ENCODE measurements around the gene MAP1B.

The MAP1B gene

GRCh38 chr5:72121780-72122445 is 14.6 kb downstream of the MAP1B start:
- H3K4me3 ChIP-seq (ENCODE audit: low read length): peak overlapping the region; percentile 28; the same call in 1 of the 2 replicates
- H3K9ac ChIP-seq (ENCODE audit: low read depth, low read length): peak overlapping the region; percentile 17; the same call in 1 of the 2 replicates
- no peaks in the 10 kb centered on the region for H3K9me3 ChIP-seq (ENCODE audit: insufficient read depth, low read depth, low read length)
- no peaks in the 10 kb centered on the region for H3K27me3 ChIP-seq (ENCODE audit: insufficient read depth, low read length)
- peaks cover 45% of the 10 kb centered on the region for H3K36me3 ChIP-seq (ENCODE audit: insufficient read depth, low read depth, low read length)
- peaks cover 42% of the 10 kb centered on the region for H3K4me1 ChIP-seq (ENCODE audit: insufficient read depth, low read length)
- H3K27ac ChIP-seq (ENCODE audit: low read length): peak overlapping the region; percentile 82

GRCh38 chr5:72122602-72123001 is 15.3 kb downstream of the MAP1B start:
- Histone ChIP-seq H3K27me3 (ENCODE audit: insufficient read depth, low read length) (no peaks in the 10 kb centered on the region), H3K4me3 (ENCODE audit: low read length) (peak overlapping the region; percentile 28; the same call in 1 of the 2 replicates), H3K9me3 (ENCODE audit: insufficient read depth, low read depth, low read length) (no peaks in the 10 kb centered on the region), H3K9ac (ENCODE audit: low read depth, low read length) (peak overlapping the region; percentile 17; the same call in 1 of the 2 replicates), H3K36me3 (ENCODE audit: insufficient read depth, low read depth, low read length) (peaks cover 38% of the 10 kb centered on the region), H3K4me1 (ENCODE audit: insufficient read depth, low read length) (peaks cover 42% of the 10 kb centered on the region), H3K27ac (ENCODE audit: low read length) (peak overlapping the region; percentile 82)

GRCh38 chr5:72123764-72124376 is 16.6 kb downstream of the MAP1B start:
- Histone ChIP-seq H3K4me1 (ENCODE audit: insufficient read depth, low read length) (peaks cover 42% of the 10 kb centered on the region), H3K36me3 (ENCODE audit: insufficient read depth, low read depth, low read length) (peaks cover 32% of the 10 kb centered on the region), H3K9ac (ENCODE audit: low read depth, low read length) (no peak overlapping the region)

GRCh38 chr5:72125271-72125940 is 18.1 kb downstream of the MAP1B start:
- Histone ChIP-seq H3K4me3 (ENCODE audit: low read length) (no peak overlapping the region), H3K27me3 (ENCODE audit: insufficient read depth, low read length) (no peaks in the 10 kb centered on the region), H3K9me3 (ENCODE audit: insufficient read depth, low read depth, low read length) (no peaks in the 10 kb centered on the region), H3K9ac (ENCODE audit: low read depth, low read length) (no peak overlapping the region; the same call in 1 of the 2 replicates), H3K36me3 (ENCODE audit: insufficient read depth, low read depth, low read length) (peaks cover 24% of the 10 kb centered on the region; the same call in 1 of the 2 replicates), H3K27ac (ENCODE audit: low read length) (no peak overlapping the region), H3K4me1 (ENCODE audit: insufficient read depth, low read length) (peaks cover 42% of the 10 kb centered on the region)

More at GRCh38 chr5:72123764-72124376, 16.6 kb downstream of the MAP1B start:
- no peaks in the 10 kb centered on the region for H3K27me3 ChIP-seq (ENCODE audit: insufficient read depth, low read length)
- H3K27ac ChIP-seq (ENCODE audit: low read length): no peak overlapping the region
- H3K4me3 ChIP-seq (ENCODE audit: low read length): no peak overlapping the region
- no peaks in the 10 kb centered on the region for H3K9me3 ChIP-seq (ENCODE audit: insufficient read depth, low read depth, low read length)

GRCh38 chr5:72125941-72126620 is 18.8 kb downstream of the MAP1B start:
- Histone ChIP-seq H3K27me3 (ENCODE audit: insufficient read depth, low read length) (no peaks in the 10 kb centered on the region), H3K9me3 (ENCODE audit: insufficient read depth, low read depth, low read length) (no peaks in the 10 kb centered on the region), H3K9ac (ENCODE audit: low read depth, low read length) (no peak overlapping the region; the same call in 1 of the 2 replicates), H3K4me3 (ENCODE audit: low read length) (no peak overlapping the region), H3K4me1 (ENCODE audit: insufficient read depth, low read length) (peaks cover 37% of the 10 kb centered on the region), H3K27ac (ENCODE audit: low read length) (no peak overlapping the region), H3K36me3 (ENCODE audit: insufficient read depth, low read depth, low read length) (peaks cover 30% of the 10 kb centered on the region)

GRCh38 chr5:72126796-72127195 is 19.5 kb downstream of the MAP1B start:
- Histone ChIP-seq H3K36me3 (ENCODE audit: insufficient read depth, low read depth, low read length) (peaks cover 30% of the 10 kb centered on the region), H3K27me3 (ENCODE audit: insufficient read depth, low read length) (no peaks in the 10 kb centered on the region), H3K4me1 (ENCODE audit: insufficient read depth, low read length) (peaks cover 29% of the 10 kb centered on the region; the same call in 1 of the 2 replicates), H3K9ac (ENCODE audit: low read depth, low read length) (no peak overlapping the region), H3K9me3 (ENCODE audit: insufficient read depth, low read depth, low read length) (no peaks in the 10 kb centered on the region), H3K27ac (ENCODE audit: low read length) (no peak overlapping the region), H3K4me3 (ENCODE audit: low read length) (no peak overlapping the region)

GRCh38 chr5:72129725-72130124 is 22.4 kb downstream of the MAP1B start:
- Histone ChIP-seq H3K4me3 (ENCODE audit: low read length) (no peak overlapping the region), H3K9me3 (ENCODE audit: insufficient read depth, low read depth, low read length) (no peaks in the 10 kb centered on the region), H3K36me3 (ENCODE audit: insufficient read depth, low read depth, low read length) (peaks cover 25% of the 10 kb centered on the region), H3K4me1 (ENCODE audit: insufficient read depth, low read length) (peaks cover 20% of the 10 kb centered on the region; the same call in 1 of the 2 replicates), H3K27ac (ENCODE audit: low read length) (no peak overlapping the region), H3K9ac (ENCODE audit: low read depth, low read length) (no peak overlapping the region), H3K27me3 (ENCODE audit: insufficient read depth, low read length) (no peaks in the 10 kb centered on the region)

- no peaks in the 10 kb centered on the region for H3K27me3 ChIP-seq (ENCODE audit: insufficient read depth, low read length)
- H3K9ac ChIP-seq (ENCODE audit: low read depth, low read length): no peak overlapping the region
- H3K4me1 ChIP-seq (ENCODE audit: insufficient read depth, low read length): peaks cover 19% of the 10 kb centered on the region; the same call in 1 of the 2 replicates
- peaks cover 24% of the 10 kb centered on the region for H3K36me3 ChIP-seq (ENCODE audit: insufficient read depth, low read depth, low read length)
- no peaks in the 10 kb centered on the region for H3K9me3 ChIP-seq (ENCODE audit: insufficient read depth, low read depth, low read length)
- H3K4me3 ChIP-seq (ENCODE audit: low read length): no peak overlapping the region
- no peak overlapping the region for H3K27ac ChIP-seq (ENCODE audit: low read length)
These were observed 23.1 kb downstream of the MAP1B start for GRCh38 chr5:72130351-72130761.

- Histone ChIP-seq H3K9ac (ENCODE audit: low read depth, low read length) (no peak overlapping the region), H3K9me3 (ENCODE audit: insufficient read depth, low read depth, low read length) (no peaks in the 10 kb centered on the region), H3K27ac (ENCODE audit: low read length) (no peak overlapping the region), H3K4me3 (ENCODE audit: low read length) (no peak overlapping the region), H3K36me3 (ENCODE audit: insufficient read depth, low read depth, low read length) (peaks cover 13% of the 10 kb centered on the region), H3K4me1 (ENCODE audit: insufficient read depth, low read length) (peaks cover 9% of the 10 kb centered on the region; the same call in 1 of the 2 replicates), H3K27me3 (ENCODE audit: insufficient read depth, low read length) (no peaks in the 10 kb centered on the region)
These were observed 26.1 kb downstream of the MAP1B start for GRCh38 chr5:72133212-72133990.

GRCh38 chr5:72134226-72134899 is 27.1 kb downstream of the MAP1B start:
- H3K36me3 ChIP-seq (ENCODE audit: insufficient read depth, low read depth, low read length): peaks cover 19% of the 10 kb centered on the region
- no peak overlapping the region for H3K27ac ChIP-seq (ENCODE audit: low read length)
- H3K4me1 ChIP-seq (ENCODE audit: insufficient read depth, low read length): peaks cover 9% of the 10 kb centered on the region; the same call in 1 of the 2 replicates
- no peak overlapping the region for H3K4me3 ChIP-seq (ENCODE audit: low read length)
- no peaks in the 10 kb centered on the region for H3K9me3 ChIP-seq (ENCODE audit: insufficient read depth, low read depth, low read length)
- H3K9ac ChIP-seq (ENCODE audit: low read depth, low read length): no peak overlapping the region
- H3K27me3 ChIP-seq (ENCODE audit: insufficient read depth, low read length): no peaks in the 10 kb centered on the region

Data from iPS-20b (cell line).